CD4-positive, alpha-beta memory T cell (primary cell): Measurements from ENCODE around the gene TEAD1. TPM values are rescaled to one million over a fixed set of nuclear protein-coding genes. Genes with fewer than 3 reads are reported as not detected.
A peak's percentile ranks its signal among the peaks of the same experiment; 100 is the strongest.

Experiments
- CTCF ChIA-PET: fragments of 350-600 bp; sonication (Branson Sonifier 250); formaldehyde crosslinking; loops from one replicate; lab custom pipeline; 2021; ENCODE audit warnings: inconsistent platforms; ENCODE audit not compliant: partially characterized antibody; lab: Charles Lee
- POLR2A ChIA-PET: fragments of 350-600 bp; sonication (Branson Sonifier 250); formaldehyde crosslinking; loops from one replicate; lab custom pipeline; 2021; ENCODE audit not compliant: partially characterized antibody; lab: Charles Lee
- DNase-seq, 5 donors: peaks; one replicate each; pipeline versions ENCODE4 v3.0.0 to v3.0.0-alpha.2; 2020 to 2022; ENCODE audit warnings: mixed read lengths in 1 of 5
- H3K27ac ChIP-seq: one replicate; pipeline ENCODE4 v1.7.0; 2013; ENCODE audit warnings: low read depth, low read length
- H3K27me3 ChIP-seq: 2 replicates; pipeline ENCODE4 v1.7.0; 2013; ENCODE audit warnings: mild to moderate bottlenecking, low read length, moderate library complexity; ENCODE audit not compliant: insufficient read depth
- H3K36me3 ChIP-seq: 2 replicates; pipeline ENCODE4 v1.7.0; 2013; ENCODE audit warnings: mild to moderate bottlenecking, low read length, moderate library complexity; ENCODE audit not compliant: insufficient read depth
- H3K4me1 ChIP-seq: 2 replicates; pipeline ENCODE4 v1.7.0; 2013; ENCODE audit warnings: mild to moderate bottlenecking, low read length, moderate library complexity; ENCODE audit not compliant: insufficient read depth
- H3K4me3 ChIP-seq, 2 donors: one replicate each; pipeline ENCODE4 v1.7.0; 2013; ENCODE audit warnings: low read length in 2 of 2, mild to moderate bottlenecking in 1 of 2
- H3K9me3 ChIP-seq, 2 donors: one replicate each; pipeline ENCODE4 v1.7.0; 2013; ENCODE audit warnings: low read length in 2 of 2, control low read depth in 1 of 2; ENCODE audit not compliant: control insufficient read depth in 1 of 2
- H3K27ac Mint-ChIP-seq, 7 donors: one replicate each; pipeline ENCODE4 v1.8.0; 2020 to 2021; ENCODE audit warnings: mixed read lengths in 7 of 7, mild to moderate bottlenecking in 6 of 7, inconsistent platforms in 3 of 7, moderate library complexity in 3 of 7
- H3K27me3 Mint-ChIP-seq, 2 donors: one replicate each; pipeline ENCODE4 v1.8.0; 2020 to 2021; ENCODE audit warnings: mixed read lengths in 2 of 2
- H3K36me3 Mint-ChIP-seq, 2 donors: one replicate each; pipeline ENCODE4 v1.8.0; 2020 to 2021; ENCODE audit warnings: mixed read lengths in 2 of 2, inconsistent platforms in 1 of 2, mild to moderate bottlenecking in 1 of 2
- H3K4me1 Mint-ChIP-seq, 4 donors: one replicate each; pipeline ENCODE4 v1.8.0; 2020 to 2021; ENCODE audit warnings: mixed read lengths in 4 of 4, mild to moderate bottlenecking in 1 of 4
- H3K4me3 Mint-ChIP-seq, 8 donors: one replicate each; pipeline ENCODE4 v1.8.0; 2020 to 2021; ENCODE audit warnings: mixed read lengths in 8 of 8, mild to moderate bottlenecking in 7 of 8, moderate library complexity in 6 of 8, inconsistent platforms in 3 of 8
- H3K9me3 Mint-ChIP-seq, 8 donors: one replicate each; pipeline ENCODE4 v1.8.0; 2020 to 2021; ENCODE audit warnings: mixed read lengths in 8 of 8, mild to moderate bottlenecking in 5 of 8, inconsistent platforms in 3 of 8, moderate library complexity in 1 of 8
- intact Hi-C: fragments of 100-400 bp; cut with micrococcal nuclease; formaldehyde crosslinking; loops from one replicate; pipeline ENCODE4 v1.15.1; 2023
- polyA plus RNA-seq, 2 donors: library from polyadenylated mRNA; unstranded; fragments of 300-500 nt; fragmentation: Illumina TruSeq; gene quantifications; one replicate each; pipeline ENCODE4 v1.2.3, GENCODE V29; 2021
- total RNA-seq, 2 experiments: library from RNA; stranded (reverse); gene quantifications; one replicate each; pipeline ENCODE4 v1.2.3, GENCODE V29; 2021

TEAD1 gene
- total RNA-seq (1 to 10 TPM in 1 of 2 experiments, under 1 TPM in 1; 0.52 to 1.1 TPM), polyA plus RNA-seq (under 1 TPM in 1 of 2 donors, not detected in 1; 0.15 TPM)

GRCh38 chr11:12673924-12674570, at the start of gene TEAD1:
TSS of gene TEAD1 (plus strand) at chr11:12674421.
- Mint-ChIP-seq H3K27ac (peak within 1 kb of the TSS; percentile 30 to 86 (median 63)), H3K9me3 (peaks cover 0 to 9% (median 5%) of the 10 kb centered on the region in 8 donors), H3K4me1 (peaks cover 7 to 25% (median 17%) of the 10 kb centered on the region in 4 donors), H3K4me3 (peak within 1 kb of the TSS; percentile 82 to 87 (median 84)), H3K27me3 (peaks cover 48 to 49% of the 10 kb centered on the region in 2 donors), H3K36me3 (peaks cover 0 to 4% of the 10 kb centered on the region in 2 donors)
- Histone ChIP-seq H3K36me3 (no peaks in the 10 kb centered on the region), H3K4me1 (peaks cover 11% of the 10 kb centered on the region), H3K9me3 (no peaks in the 10 kb centered on the region), H3K27me3 (peaks cover 14% of the 10 kb centered on the region), H3K4me3 (peak within 1 kb of the TSS; percentile 28 to 58), H3K27ac (no peak within 1 kb of the TSS)
- DNase-seq, result peak; percentile 84 to 89 (median 87)
- ChIA-PET CTCF (no interaction called here), POLR2A (no interaction called here)
- intact Hi-C loops, result no loop called here

GRCh38 chr11:12624595-12624994, 49.6 kb upstream of the TEAD1 start:
- intact Hi-C loops, result no loop called here
- H3K9me3 ChIP-seq, result peaks cover 0 to 4% of the 10 kb centered on the region in 2 donors
- Mint-ChIP-seq H3K9me3 (peaks cover 0 to 48% (median 23%) of the 10 kb centered on the region in 8 donors), H3K4me1 (no peaks in the 10 kb centered on the region), H3K27me3 (peaks cover 3 to 5% of the 10 kb centered on the region in 2 donors), H3K4me3 (no peak overlapping the region), H3K36me3 (peaks cover 0 to 2% of the 10 kb centered on the region in 2 donors), H3K27ac (no peak overlapping the region)
- POLR2A ChIA-PET, result no interaction called here
- no peaks in the 10 kb centered on the region for H3K36me3 ChIP-seq
- DNase-seq, result no peak
- no peak overlapping the region for H3K27ac ChIP-seq
- H3K4me3 ChIP-seq, result no peak overlapping the region
- CTCF ChIA-PET, result no interaction called here
- H3K27me3 ChIP-seq, result no peaks in the 10 kb centered on the region
- H3K4me1 ChIP-seq, result no peaks in the 10 kb centered on the region

- POLR2A ChIA-PET, result no interaction called here
- Mint-ChIP-seq H3K36me3 (peaks cover 0 to 2% of the 10 kb centered on the region in 2 donors), H3K27me3 (peaks cover 0 to 5% of the 10 kb centered on the region in 2 donors), H3K4me3 (no peak overlapping the region), H3K27ac (no peak overlapping the region), H3K9me3 (peaks cover 0 to 46% (median 22%) of the 10 kb centered on the region in 8 donors), H3K4me1 (no peaks in the 10 kb centered on the region)
- Histone ChIP-seq H3K4me3 (no peak overlapping the region), H3K9me3 (peaks cover 0 to 4% of the 10 kb centered on the region in 2 donors), H3K36me3 (no peaks in the 10 kb centered on the region), H3K4me1 (no peaks in the 10 kb centered on the region), H3K27me3 (no peaks in the 10 kb centered on the region), H3K27ac (no peak overlapping the region)
- CTCF ChIA-PET, result no interaction called here
- intact Hi-C loops, result no loop called here
- DNase-seq, result no peak
These were observed 48.7 kb upstream of the TEAD1 start for GRCh38 chr11:12625438-12626071.

- CTCF ChIA-PET, result no interaction called here
These were observed 47.6 kb upstream of the TEAD1 start for GRCh38 chr11:12626616-12627015.

GRCh38 chr11:12628314-12628713, 45.9 kb upstream of the TEAD1 start:
- Mint-ChIP-seq H3K27ac (no peak overlapping the region), H3K27me3 (peaks cover 2 to 8% of the 10 kb centered on the region in 2 donors), H3K9me3 (peaks cover 0 to 23% (median 14%) of the 10 kb centered on the region in 8 donors), H3K36me3 (peaks cover 0 to 2% of the 10 kb centered on the region in 2 donors), H3K4me3 (no peak overlapping the region), H3K4me1 (no peaks in the 10 kb centered on the region)
- Histone ChIP-seq H3K4me1 (no peaks in the 10 kb centered on the region), H3K27ac (no peak overlapping the region), H3K27me3 (no peaks in the 10 kb centered on the region), H3K36me3 (no peaks in the 10 kb centered on the region), H3K4me3 (no peak overlapping the region), H3K9me3 (peaks cover 0 to 4% of the 10 kb centered on the region in 2 donors)
- intact Hi-C loops, result no loop called here
- DNase-seq, result no peak
- ChIA-PET POLR2A (no interaction called here), CTCF (no interaction called here)

More at GRCh38 chr11:12626616-12627015, 47.6 kb upstream of the TEAD1 start:
- H3K27me3 ChIP-seq, result no peaks in the 10 kb centered on the region
- intact Hi-C loops, result no loop called here
- no peaks in the 10 kb centered on the region for H3K36me3 ChIP-seq
- Mint-ChIP-seq H3K27me3 (peaks cover 0 to 7% of the 10 kb centered on the region in 2 donors), H3K4me1 (no peaks in the 10 kb centered on the region), H3K36me3 (peaks cover 0 to 2% of the 10 kb centered on the region in 2 donors), H3K27ac (no peak overlapping the region), H3K4me3 (no peak overlapping the region), H3K9me3 (peaks cover 0 to 38% (median 21%) of the 10 kb centered on the region in 8 donors)
- POLR2A ChIA-PET, result no interaction called here
- no peak overlapping the region for H3K4me3 ChIP-seq
- H3K27ac ChIP-seq, result no peak overlapping the region
- DNase-seq, result no peak
- H3K4me1 ChIP-seq, result no peaks in the 10 kb centered on the region
- H3K9me3 ChIP-seq, result peaks cover 0 to 4% of the 10 kb centered on the region in 2 donors

- Mint-ChIP-seq H3K4me3 (no peak overlapping the region), H3K27ac (no peak overlapping the region), H3K4me1 (no peaks in the 10 kb centered on the region), H3K27me3 (peaks cover 7 to 8% of the 10 kb centered on the region in 2 donors), H3K36me3 (peaks cover 0 to 2% of the 10 kb centered on the region in 2 donors), H3K9me3 (peaks cover 0 to 9% (median under 1%) of the 10 kb centered on the region in 8 donors)
- intact Hi-C loops, result no loop called here
- Histone ChIP-seq H3K4me1 (no peaks in the 10 kb centered on the region), H3K36me3 (no peaks in the 10 kb centered on the region), H3K9me3 (no peaks in the 10 kb centered on the region), H3K4me3 (no peak overlapping the region), H3K27ac (no peak overlapping the region), H3K27me3 (no peaks in the 10 kb centered on the region)
- CTCF ChIA-PET, result interaction anchor here (1.0 kb wide), 1 partner anchor 30 kb away, joined by 4 read pairs; no protein-coding TSS in a partner anchor
- POLR2A ChIA-PET, result no interaction called here
- DNase-seq, result no peak
These were observed 44.5 kb upstream of the TEAD1 start for GRCh38 chr11:12629601-12630313.

GRCh38 chr11:12631651-12632050, 42.6 kb upstream of the TEAD1 start:
- no peaks in the 10 kb centered on the region for H3K4me1 Mint-ChIP-seq
- H3K36me3 ChIP-seq, result no peaks in the 10 kb centered on the region
- peaks cover 0 to 1% (median 0%) of the 10 kb centered on the region in 8 donors for H3K9me3 Mint-ChIP-seq
- no peak for DNase-seq
- no peaks in the 10 kb centered on the region for H3K36me3 Mint-ChIP-seq
- no peak overlapping the region for H3K27ac ChIP-seq
- intact Hi-C loops, result no loop called here
- H3K27me3 ChIP-seq, result no peaks in the 10 kb centered on the region
- no peak overlapping the region for H3K4me3 ChIP-seq
- no peaks in the 10 kb centered on the region for H3K9me3 ChIP-seq
- CTCF ChIA-PET, result no interaction called here
- no peak overlapping the region for H3K27ac Mint-ChIP-seq
- POLR2A ChIA-PET, result no interaction called here
- no peaks in the 10 kb centered on the region for H3K4me1 ChIP-seq
- H3K4me3 Mint-ChIP-seq, result no peak overlapping the region
- H3K27me3 Mint-ChIP-seq, result peaks cover 8 to 9% of the 10 kb centered on the region in 2 donors
